GM21381 (cell line): ENCODE results near the gene CACNA1G.

Experiments used
- ATAC-seq: cut with Tn5 transposase; IDR thresholded peaks from one replicate; pipeline ENCODE4 v1.9.1; 2021; ENCODE audit warnings: mild to moderate bottlenecking, moderate library complexity; ENCODE audit not compliant: unreplicated experiment

Gene CACNA1G

DNA sequence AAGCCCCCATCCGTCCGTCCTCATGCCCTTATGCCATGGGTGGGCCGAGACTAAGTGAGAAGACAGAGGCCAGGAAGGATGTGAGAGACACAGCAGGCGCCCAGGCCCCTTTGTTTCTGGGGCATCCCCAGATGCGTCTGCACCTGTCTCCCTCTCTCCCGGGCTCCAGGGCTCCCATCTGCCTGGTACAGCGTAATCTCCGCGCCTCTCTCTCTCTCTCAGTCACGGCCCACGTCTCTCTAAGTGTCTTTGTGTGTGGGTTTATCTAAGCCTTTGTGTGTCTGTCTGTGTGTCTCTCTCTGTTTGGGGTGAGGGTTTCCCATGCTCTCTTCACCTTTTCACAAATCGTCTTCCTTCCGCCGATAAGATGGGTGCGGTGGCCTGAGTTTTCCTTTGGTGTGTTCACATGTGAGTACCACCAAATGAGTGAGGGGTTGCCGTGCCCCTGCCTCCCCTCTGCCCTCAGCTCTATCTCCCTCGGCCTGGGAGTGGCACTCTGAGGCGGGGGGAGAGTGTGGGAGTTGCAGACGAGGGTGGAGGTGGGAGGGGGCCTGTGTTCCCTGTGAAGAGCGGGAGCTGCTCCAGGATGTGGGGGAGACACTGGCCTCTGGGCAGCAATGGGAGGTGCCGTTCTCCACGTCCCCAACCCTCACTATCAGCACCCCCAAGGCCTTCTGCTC lies 48.3 kb downstream of the CACNA1G start:
- no peak for ATAC-seq

DNA sequence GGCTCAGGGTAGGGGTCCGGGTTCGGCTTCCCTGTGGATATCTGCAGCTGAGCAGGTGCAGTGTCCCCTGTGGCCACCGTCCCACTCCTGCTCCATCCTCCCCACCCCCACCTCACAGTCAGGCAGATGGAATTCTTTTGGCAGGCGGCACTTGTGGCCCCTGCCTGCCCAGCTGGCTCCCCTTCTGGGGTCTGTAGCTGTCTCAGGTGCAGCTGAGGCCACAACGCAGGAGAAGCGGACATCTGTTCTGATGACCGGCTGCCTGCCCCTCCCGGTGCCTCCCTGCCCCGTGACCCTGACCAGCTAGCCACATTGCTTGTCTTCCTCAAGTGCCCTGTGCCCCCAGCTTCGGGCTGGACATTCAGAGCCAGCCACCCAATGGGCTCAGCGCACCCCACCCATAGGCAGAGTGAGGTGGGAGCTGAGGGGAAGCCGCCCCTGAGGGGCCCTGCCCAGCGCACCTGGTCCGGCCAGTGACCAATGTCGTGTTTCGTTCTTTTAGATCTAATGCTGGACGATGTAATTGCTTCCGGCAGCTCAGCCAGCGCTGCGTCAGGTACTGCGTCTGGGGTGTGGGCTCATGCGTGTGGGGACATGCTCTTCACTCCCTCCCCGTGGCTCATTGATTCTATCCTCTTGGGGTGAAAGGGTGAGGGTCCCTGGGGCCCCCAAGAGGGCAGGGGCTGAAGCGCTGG lies 49.0 kb downstream of the CACNA1G start:
- no peak for ATAC-seq

DNA sequence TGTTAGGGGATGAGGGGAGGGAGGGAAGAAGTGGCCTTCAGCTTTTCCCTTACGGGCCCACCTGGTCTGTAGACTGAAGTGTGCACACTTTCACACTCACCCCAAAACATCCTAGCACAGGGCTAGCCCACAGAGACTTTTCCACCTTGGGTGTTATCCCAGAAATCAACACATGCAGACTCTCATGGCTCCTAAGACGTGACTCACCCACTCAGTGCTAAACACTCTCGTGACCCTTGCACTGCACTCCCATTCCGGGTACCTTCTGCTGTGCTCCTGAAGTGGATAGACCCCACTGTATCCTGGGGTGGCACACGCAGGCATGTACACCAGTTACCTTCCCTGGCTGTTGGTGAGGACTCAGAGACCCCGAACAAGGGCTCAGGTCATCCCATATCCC lies 51.1 kb downstream of the CACNA1G start:
- no peak for ATAC-seq

DNA sequence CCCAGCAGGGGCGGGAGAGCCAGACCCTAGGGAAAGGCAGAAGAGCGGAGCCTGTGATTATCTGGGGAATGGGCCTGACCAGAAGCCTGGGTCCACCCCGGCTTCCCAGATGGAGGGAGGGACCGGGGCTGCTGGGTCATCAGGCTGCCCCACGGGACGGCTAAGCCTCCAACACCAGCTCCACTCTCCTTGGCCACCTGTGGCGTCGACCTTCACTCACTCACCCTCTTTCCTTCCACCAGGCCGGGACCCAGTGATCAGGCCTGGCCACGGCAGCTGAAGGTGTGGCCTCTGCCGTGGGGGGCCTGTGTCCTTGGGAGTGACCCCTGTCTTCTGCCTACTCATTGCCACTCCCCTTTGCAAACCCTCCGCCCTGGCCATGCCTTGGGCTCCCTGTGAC lies 51.8 kb downstream of the CACNA1G start:
- no peak for ATAC-seq

DNA sequence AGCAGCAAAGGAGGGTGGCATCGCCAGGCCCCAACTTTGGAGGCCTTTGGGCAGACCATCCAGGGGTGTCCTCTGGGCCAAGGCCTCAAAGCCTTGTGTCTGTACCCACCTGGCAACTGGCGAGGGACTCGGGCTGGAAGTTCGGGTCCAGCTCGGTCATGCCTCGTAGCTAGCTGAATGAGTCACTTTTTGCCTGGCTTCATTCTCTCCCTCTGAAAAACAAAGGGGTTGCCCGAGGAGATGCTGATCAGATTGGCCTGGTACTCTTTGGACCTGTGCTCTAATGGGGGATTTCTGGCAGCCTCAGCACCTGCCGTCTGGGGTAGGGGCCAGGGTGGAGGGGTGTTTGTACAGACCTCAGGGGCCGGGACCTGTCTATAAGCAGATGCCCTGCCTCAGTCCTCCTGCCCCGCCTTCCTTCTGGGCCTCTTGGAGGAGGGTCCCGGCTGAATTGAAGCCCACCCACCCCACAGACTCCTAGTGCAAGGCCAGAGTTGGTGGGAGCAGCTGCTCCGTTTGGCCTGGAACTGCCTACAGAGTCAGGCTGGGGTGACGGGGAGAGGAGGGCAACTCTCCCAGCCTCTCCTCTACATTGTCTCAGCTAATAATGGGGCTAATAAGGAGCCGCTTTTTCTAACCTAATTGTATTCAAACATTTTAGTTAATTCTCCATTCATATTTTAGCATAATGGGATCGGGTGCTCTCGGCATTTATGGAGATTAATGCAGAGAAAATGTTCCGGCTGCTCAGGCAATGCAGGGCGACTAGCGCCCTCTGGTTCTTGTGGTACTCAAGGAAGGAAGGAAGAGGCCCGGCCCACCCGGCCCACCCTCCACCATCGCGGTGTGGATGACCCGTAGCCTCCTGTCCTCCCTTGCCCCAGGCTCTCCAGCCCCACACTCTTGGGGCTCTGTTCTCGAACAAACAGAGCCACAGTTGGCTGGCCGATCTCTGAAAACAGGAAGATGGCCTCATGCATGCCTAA lies 52.8 kb downstream of the CACNA1G start:
- no peak for ATAC-seq

DNA sequence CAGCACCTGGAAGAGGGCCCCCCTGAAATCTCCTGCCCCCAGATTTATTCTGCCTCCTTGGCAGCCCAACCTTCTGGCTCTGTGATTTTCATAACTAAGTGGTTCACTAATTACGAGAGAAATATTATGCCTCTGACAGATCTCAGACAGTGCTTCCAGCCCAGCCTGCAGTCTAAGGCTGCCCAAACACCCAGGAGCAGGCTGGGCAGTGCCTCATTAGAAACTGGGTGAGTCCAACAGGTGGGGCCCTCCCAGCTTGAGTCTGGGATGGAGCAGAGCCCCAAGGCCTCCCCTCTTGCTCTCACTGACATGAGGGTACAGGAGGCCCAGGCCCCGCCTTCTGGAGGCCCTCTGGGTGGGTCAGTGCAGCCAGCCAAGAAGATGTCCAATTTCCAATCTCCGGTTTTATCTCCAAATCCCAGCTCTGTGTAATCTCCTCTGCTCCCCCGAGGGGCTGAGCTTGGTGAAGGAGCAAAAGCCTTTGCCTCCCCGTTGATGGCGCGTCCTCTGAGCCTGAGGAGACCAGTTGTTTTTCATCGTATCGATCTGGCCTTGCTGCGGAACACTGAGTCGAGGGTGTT lies 54.0 kb downstream of the CACNA1G start:
- no peak for ATAC-seq

DNA sequence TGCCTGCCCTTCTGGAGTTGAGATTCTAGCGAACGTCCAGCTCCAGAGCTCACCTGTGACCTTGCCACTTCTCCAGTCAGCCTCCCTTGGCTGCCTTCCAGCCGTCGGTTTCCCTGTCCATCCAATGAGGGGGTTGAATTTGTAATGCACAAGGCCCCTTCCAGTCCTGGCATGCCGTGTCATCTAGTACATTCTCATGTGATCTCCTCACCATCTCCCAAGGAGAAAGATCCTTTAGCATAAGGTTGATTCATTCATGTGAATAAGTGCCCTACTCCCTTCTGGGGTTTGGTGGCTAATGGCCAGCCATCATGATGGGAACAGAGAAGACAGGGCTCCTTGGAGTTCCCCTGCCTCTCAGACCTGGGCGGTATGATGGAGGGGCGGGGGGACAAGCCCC lies 55.3 kb downstream of the CACNA1G start:
- no peak for ATAC-seq

DNA sequence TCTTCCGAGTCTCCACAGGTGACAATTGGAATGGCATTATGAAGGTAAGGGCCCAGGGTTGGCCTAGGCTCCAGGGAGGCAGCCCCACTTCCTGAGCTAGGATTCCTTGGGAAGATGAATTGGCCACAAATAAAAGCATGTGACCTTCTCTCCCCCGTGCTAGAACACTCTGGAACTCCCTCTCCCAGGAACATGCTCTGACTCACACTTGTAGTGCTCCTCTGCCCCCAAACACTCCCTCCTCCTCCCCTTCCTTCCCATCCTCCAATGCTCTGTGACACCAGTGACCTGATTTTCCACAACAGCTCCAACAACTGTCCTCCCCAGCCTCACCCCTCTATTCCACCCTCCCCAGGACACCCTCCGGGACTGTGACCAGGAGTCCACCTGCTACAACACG lies 57.8 kb downstream of the CACNA1G start:
- ATAC-seq = no peak

DNA sequence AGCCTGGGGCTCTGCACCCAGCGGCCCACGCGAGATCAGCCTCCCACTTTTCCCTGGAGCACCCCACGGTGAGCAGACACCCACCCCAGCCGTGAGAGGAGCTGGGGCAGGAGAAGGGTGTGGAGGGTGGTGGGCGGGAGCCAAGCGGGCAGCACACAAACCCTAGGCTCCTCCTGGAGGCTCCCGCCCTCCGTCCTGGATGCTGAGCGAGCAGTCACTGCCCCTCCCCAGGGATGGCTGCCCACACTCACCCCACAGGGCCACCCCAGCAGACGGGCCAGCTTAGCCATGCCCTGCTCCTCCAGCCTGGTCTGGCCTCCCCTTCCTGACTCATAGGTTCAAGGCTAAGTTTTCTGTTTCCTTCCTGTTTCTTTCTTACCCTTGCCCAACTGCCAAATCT lies 58.4 kb downstream of the CACNA1G start:
- no peak for ATAC-seq

DNA sequence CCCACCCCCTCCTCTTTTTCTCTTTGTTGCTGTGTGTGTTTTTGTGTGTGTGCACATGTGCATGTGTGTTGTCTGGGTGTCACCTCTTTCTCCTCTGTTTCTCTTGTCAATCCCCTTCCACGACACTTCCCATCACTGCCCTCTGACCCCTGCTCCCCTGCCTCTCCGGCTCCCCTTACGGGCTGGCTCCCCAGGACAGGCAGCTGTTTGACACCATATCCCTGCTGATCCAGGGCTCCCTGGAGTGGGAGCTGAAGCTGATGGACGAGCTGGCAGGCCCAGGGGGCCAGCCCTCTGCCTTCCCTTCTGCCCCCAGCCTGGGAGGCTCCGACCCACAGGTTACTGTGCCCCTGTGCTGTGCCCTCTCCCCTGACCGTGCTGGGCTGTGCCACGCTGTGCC lies 59.0 kb downstream of the CACNA1G start:
- no peak for ATAC-seq

DNA sequence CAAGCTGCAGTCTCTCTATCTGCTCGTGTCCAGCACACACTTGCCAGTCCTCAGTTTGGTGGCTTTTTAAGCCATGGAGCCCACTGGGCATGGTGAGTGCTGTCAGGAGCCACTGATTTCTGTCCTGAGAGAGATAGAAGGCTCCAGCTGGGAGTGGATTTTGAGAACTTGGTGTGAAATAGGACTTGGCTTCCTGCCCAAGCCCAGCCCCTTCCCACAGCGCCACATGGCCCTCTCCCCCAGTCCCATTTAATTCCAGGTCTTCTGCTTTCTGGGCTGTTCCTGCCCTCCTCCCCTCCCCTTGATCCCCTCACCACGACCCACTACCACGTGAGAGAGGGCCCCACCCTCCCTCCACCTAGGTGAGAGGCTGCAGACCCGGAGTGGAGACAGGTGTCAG lies 59.7 kb downstream of the CACNA1G start:
- no peak for ATAC-seq

DNA sequence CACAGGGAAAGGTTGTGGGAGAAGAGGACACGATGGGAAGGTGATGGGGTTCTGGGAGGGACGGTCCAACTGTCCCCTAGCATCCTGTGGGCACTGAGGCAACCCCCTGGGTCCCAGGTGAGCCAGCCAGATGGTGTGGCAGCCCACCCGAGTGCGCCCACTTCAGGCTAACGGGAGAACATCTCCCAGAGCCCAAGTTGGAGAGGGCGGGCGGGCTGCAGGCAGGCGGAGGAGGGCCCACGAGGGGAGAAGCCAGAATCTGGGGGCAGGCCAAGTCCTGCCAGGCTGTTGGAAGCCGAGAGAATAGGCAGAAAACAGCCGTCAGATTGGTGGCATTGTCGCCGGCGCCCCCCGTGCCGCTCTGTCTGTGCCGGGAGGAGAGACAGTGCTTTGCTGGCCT lies 60.3 kb downstream of the CACNA1G start:
- no peak for ATAC-seq

DNA sequence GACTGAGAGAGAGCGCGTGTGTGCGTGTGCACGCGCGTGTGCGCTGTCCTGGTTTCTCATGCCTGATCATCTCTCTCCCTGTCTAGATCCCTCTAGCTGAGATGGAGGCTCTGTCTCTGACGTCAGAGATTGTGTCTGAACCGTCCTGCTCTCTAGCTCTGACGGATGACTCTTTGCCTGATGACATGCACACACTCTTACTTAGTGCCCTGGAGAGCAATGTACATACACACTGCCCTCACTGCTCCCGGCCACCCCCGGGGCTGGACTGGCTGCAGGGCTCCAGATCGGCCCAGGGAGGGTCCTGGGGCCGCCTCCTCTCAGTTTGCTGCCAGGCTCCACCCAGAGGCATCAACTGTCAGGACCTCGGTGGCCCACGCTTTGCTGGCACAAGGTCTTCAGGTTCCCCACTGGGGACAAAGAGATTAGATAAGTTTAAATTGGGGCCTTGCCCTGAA lies 61.1 kb downstream of the CACNA1G start:
- no peak for ATAC-seq

DNA sequence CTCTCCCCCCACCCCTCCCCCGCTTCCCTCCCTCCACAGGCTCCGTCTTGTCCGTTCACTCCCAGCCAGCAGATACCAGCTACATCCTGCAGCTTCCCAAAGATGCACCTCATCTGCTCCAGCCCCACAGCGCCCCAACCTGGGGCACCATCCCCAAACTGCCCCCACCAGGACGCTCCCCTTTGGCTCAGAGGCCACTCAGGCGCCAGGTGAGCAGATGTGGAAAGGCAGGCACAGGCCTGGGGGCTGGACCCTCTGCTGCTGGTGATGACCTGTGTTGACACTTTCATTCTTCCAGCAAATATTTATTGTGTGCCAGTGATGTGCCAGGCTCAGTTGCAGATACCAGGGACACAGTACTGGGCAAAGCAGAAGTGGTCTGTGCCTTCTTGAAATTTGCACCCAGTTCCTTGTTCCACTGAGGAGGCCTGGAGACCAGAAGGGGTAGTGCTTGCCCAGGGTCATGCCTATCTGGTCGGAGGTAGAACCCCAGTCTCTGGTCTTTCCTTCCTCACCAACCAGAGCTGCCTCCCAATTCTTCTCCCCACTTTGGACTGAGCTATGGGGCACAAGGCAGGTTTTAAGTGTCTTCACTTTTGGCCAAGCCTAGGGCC lies 63.9 kb downstream of the CACNA1G start:
- ATAC-seq = no peak

DNA sequence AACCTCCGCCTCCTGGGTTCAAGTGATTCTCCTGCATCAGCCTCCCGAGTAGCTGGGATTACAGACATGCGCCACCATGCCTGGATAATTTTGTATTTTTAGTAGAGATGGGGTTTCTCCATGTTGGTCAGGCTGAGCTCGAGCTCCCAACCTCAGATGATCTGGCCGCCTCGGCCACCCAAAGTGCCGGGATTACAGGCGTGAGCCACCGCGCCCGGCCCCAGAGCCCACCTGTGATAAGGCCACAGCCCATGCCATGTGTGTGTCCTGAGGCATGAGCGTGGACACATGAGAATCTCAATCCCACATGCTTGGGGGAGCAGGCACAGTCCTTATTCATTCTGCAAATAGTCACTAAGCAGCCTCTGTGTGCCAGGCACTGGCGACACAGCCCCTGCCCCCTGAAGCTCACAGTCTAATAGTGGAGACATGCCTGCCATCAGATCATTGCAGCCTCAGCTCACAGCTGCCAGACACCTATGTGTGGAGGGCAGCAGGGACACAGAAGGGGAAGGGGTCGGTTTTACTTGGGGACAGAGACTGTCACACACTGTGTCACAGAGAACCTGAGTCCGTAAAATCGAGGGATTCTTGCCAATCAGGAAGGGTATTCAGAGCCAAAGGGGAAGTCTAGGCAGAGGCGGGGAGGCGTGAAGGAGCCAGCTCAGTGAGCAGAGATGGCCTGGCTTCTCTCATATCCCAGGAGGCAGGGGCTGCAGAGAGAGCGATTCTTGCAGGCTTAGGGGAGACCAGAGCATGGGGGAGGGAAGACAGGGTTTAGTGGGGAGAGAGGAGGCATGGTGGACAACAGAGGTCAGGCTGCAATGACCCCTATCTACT lies 64.7 kb downstream of the CACNA1G start:
- ATAC-seq = no peak

DNA sequence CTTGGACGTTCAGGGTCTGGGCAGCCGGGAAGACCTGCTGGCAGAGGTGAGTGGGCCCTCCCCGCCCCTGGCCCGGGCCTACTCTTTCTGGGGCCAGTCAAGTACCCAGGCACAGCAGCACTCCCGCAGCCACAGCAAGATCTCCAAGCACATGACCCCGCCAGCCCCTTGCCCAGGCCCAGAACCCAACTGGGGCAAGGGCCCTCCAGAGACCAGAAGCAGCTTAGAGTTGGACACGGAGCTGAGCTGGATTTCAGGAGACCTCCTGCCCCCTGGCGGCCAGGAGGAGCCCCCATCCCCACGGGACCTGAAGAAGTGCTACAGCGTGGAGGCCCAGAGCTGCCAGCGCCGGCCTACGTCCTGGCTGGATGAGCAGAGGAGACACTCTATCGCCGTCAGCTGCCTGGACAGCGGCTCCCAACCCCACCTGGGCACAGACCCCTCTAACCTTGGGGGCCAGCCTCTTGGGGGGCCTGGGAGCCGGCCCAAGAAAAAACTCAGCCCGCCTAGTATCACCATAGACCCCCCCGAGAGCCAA lies 65.6 kb downstream of the CACNA1G start:
- ATAC-seq = no peak

DNA sequence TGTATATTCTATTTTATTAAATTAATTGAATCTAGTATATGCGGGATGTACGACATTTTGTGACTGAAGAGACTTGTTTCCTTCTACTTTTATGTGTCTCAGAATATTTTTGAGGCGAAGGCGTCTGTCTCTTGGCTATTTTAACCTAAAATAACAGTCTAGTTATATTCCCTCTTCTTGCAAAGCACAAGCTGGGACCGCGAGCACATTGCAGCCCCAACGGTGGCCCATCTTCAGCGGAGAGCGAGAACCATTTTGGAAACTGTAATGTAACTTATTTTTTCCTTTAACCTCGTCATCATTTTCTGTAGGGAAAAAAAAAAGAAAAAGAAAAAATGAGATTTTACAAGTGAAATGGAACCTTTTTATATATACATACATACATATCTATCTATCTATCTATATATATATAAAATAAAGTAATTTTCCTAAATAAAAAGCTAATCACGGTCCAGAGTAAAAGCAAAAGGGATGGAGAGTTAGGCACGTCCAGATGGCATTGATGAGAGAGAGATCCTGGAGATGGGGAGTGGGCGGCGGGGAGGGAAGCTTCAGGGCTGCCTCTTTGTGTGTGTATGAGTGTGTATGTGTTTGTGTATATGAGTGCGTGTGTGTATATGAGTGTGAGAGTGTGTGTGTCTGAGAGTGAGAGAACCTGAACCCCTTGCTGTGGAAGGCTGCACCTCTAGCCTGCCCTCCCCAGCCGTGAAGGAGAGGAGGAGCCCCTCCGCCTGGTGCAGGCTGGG lies 66.7 kb downstream of the CACNA1G start:
- ATAC-seq = no peak

DNA sequence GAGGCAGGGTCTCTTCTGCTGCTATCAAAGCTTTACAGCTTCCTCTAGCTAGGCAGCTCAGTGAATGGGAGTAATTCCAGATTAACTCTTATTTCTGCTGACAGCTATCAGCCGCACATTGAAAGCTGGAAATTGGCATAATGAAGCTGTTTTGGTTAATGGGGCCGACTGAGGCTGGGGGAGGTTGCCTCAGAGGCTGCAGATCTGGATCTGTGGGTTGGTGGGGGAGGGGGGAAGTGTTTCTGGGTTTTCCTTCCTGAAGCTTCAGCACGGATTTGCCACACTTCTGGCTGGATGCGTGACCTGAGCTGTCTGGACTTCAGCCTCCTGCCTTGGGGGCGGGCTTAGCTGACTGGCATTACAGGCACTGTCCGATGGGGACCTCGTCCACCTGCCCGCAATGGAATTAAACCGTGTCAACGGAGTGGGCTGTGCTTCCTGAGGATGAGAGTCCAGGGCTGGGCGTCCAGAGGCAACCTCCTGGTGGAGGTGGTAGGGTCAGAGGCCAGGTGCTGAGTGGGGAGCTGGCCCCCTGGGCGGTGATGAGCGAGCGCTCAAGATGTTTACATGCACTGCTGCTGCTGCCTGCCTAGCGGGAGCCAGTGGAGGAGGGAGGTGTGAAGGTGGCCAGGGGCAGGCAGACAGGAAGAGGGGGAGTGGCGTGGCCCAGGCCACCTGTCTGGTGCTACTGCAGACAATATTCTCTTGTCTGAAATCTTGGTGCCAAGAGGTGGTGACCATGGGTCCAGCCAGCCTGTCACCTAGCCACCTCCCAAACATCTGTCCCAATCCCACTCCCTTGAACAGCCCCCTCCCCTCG lies 67.5 kb downstream of the CACNA1G start:
- no peak for ATAC-seq
